ENCODE measurements around the gene RMDN3.

- TF ChIP-seq, protein P1, sequence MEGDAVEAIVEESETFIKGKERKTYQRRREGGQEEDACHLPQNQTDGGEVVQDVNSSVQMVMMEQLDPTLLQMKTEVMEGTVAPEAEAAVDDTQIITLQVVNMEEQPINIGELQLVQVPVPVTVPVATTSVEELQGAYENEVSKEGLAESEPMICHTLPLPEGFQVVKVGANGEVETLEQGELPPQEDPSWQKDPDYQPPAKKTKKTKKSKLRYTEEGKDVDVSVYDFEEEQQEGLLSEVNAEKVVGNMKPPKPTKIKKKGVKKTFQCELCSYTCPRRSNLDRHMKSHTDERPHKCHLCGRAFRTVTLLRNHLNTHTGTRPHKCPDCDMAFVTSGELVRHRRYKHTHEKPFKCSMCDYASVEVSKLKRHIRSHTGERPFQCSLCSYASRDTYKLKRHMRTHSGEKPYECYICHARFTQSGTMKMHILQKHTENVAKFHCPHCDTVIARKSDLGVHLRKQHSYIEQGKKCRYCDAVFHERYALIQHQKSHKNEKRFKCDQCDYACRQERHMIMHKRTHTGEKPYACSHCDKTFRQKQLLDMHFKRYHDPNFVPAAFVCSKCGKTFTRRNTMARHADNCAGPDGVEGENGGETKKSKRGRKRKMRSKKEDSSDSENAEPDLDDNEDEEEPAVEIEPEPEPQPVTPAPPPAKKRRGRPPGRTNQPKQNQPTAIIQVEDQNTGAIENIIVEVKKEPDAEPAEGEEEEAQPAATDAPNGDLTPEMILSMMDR (IDR thresholded peaks at IDR 0.05): no peak
- TF ChIP-seq POLR2A (IDR thresholded peaks at IDR 0.05): no peak
Measured at GRCh38 chr15:40787991-40788390, 32.9 kb upstream of the RMDN3 start.
